Limb (tissue), 2 donors: ENCODE data around the gene SPHK1.

ENCODE experiments used
- DNase-seq, 2 donors: peaks; one replicate each; pipeline ENCODE4 v3.0.0-alpha.2; 2016; ENCODE audit errors: extremely low spot score in 2 of 2

The SPHK1 gene

DNA sequence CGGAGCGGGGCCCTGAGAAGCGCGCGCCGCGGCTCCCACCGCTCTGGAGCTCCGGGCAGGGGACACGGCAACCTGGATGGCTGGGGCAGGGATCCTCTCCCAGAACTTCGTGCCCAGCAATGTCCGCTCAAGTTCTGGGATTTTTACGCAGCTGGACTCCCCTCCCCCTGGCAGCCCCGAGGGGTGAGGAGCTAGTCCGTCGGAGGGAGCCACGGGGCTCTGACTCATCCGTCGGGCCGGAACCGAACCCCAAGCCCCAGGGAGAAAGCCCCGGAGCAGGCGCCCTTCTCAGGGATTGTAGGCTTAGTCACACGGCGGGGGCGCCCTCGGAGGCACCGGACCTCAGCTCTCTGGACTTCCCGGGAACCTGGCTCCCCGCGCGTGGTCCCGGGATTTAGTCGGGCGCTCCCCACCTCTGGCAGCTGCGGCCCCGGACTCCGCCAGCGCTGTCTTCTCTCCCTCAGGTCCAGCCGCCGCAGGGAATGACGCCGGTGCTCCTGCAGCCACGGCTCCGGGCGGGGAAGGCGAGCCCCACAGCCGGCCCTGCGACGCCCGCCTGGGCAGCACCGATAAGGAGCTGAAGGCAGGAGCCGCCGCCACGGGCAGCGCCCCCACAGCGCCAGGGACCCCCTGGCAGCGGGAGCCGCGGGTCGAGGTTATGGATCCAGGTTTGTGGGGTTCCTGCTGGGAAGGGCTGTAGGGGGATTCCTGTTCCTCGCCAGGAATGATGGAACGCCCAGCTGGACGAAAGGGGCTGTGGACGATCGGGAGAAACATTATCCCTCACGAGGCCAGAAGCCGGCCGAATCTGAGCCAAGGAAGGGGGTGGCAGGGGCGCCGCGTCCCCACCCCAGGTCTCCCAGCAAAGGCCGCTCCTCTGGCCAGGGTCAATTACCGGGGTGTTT, 830 bp downstream of the SPHK1 start:
- no peak for DNase-seq

DNA sequence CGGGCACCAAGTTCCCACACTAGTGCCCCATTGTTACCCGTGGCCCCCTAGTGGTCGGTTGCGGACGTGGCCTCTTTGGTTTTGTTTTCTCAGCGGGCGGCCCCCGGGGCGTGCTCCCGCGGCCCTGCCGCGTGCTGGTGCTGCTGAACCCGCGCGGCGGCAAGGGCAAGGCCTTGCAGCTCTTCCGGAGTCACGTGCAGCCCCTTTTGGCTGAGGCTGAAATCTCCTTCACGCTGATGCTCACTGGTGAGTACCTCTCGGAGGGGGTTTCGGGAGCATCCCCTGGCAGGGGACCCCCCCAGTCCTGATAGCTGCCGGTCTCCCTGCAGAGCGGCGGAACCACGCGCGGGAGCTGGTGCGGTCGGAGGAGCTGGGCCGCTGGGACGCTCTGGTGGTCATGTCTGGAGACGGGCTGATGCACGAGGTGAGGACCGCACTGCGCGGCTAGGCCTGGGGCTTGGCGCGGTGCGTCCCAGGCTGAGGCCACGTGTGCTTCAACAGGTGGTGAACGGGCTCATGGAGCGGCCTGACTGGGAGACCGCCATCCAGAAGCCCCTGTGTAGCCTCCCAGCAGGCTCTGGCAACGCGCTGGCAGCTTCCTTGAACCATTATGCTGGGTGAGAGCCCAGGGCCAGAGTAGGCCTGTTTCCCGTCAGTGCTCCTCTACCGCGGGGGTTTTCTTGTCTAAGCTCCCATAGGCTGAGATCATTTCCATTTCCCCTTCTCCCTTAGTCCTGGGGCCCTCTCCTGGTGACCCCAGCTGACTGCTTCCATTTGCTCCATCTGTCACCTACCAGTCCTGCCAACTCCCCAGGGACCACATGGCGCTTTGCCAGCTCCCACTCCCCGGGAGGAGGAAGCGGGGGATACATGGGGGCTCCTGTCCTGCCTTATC, 1.7 kb downstream of the SPHK1 start:
- DNase-seq = peak; percentile 31 to 82

DNA sequence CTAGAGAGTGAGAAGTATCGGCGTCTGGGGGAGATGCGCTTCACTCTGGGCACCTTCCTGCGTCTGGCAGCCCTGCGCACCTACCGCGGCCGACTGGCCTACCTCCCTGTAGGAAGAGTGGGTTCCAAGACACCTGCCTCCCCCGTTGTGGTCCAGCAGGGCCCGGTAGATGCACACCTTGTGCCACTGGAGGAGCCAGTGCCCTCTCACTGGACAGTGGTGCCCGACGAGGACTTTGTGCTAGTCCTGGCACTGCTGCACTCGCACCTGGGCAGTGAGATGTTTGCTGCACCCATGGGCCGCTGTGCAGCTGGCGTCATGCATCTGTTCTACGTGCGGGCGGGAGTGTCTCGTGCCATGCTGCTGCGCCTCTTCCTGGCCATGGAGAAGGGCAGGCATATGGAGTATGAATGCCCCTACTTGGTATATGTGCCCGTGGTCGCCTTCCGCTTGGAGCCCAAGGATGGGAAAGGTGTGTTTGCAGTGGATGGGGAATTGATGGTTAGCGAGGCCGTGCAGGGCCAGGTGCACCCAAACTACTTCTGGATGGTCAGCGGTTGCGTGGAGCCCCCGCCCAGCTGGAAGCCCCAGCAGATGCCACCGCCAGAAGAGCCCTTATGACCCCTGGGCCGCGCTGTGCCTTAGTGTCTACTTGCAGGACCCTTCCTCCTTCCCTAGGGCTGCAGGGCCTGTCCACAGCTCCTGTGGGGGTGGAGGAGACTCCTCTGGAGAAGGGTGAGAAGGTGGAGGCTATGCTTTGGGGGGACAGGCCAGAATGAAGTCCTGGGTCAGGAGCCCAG, 2.8 kb downstream of the SPHK1 start:
- no peak for DNase-seq

DNA sequence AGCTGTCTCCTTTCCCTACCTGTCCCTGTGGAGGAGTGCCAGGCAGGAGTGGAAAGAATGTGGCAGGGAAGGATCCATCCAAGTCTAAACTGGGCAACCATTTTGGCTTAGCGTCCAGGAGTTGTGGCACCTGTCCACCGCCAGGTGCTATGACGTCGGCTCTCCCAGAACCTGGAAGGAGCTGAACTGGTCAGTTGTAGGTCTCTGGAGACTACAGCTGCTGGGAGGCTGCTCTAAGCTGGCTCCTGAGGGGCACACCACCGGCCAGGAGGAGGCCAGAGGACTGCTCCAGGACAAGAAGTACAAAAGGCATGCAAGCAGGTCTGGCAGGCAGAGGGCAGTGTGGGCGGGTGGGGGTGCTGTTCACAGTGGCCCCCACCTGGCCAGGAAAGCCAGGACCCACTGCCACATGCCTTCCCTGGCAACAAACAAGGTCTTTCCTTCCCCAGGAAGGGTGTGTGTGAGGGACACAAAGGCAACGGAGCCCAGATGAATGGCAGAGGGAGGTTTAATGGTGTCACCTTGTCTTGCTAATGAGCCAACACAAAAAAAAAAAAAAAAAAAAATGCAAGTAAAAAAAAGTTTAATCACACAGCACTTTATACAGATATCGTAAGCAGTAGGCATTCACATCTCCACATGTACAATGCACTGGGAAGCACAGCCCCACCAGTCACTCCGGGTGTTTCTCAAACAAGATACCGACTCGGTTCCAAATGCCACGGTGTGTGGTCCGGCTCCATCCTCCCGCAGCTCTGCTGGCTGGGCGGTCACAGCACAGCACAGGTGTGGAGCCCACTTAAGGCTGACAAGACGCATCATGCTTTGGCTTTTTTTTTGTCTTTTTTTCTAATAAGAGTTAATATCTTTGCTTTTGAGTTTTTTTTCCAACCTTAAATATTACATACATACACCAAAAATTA, 4.8 kb downstream of the SPHK1 start:
- no peak for DNase-seq

DNA sequence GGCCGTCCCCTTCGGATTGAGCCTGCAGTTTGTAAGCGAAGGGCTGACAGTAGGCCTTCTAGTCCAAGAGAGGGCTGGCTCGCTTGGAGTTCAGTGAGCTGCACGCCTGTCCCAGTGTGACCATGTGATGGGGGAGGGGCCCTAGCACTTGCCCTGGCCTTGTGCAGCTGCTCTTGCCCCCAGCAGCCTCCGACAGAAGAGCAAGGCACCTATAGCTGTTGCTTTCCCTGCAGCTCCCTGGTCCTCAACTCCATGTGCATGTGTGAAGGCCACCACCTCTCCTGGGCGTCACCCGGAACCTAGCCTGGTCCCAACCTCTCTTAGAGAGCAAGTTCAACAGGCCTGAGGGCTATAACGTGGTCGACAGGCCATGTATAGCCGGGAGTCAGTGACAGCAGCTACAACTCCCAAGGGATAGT, 5.6 kb downstream of the SPHK1 start:
- DNase-seq = no peak

DNA sequence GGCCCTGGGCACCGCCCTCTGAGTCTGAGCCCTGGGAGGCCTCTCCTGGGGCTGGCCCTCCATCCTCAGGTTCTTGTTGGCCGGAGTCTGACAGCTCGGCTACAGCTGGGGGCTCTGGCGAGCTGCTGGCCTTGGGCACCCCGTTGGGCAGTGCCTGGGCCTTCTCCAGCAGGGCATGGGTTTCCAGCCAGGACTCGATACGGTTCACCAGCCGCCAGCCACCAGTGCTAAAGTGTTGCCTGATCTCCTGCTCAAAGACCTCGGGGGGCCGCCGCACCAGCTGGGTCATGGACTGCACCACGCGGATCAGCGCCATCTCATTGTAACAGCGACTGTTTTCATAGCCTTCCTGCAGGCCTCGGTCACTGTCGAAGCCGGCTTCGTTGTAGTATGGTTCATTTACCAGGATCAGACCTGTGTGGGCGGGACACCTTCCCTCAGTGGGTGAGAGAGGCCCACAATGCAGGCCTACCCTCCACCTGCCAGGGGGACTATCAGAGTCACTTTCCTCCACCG, 6.8 kb downstream of the SPHK1 start:
- no peak for DNase-seq

DNA sequence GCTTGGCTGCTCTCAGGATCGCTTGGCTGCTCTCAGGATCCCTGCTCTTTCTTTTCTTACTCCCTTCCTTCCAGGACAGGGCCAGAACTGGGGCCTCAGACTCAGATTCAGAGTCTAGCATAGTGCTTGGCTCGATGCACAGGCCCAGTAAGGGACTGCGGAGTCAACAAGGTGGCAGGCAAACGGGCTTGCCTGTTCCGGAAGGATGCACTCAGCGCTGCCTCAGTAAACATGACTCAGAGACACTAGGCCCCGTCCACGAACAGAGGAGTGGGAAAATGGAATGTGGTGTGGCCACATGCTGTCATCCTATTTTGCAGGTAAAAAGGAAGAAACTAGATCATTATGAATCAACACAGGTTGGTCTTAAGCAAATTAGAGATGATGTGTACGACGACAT, 9.8 kb downstream of the SPHK1 start:
- no peak for DNase-seq

DNA sequence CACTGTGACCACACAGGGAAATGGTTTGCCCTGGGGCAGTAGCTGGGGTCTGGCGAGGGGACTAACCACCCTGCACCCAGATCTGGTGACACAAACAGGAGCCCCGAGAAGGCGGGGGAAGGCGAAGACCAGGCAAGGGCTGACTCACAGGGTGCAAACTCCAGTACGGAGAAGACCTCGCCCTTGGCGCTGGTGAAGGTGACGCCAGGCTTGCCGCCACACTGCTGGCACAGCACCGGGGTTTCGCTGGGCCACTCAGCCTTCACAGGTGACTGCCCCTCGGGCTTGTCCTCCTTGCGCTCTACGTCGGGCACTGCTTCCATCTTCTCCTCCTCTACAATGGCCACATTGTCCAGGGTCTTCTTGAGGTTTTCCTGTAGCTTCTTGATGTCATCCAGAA, 11.6 kb downstream of the SPHK1 start:
- DNase-seq = no peak

DNA sequence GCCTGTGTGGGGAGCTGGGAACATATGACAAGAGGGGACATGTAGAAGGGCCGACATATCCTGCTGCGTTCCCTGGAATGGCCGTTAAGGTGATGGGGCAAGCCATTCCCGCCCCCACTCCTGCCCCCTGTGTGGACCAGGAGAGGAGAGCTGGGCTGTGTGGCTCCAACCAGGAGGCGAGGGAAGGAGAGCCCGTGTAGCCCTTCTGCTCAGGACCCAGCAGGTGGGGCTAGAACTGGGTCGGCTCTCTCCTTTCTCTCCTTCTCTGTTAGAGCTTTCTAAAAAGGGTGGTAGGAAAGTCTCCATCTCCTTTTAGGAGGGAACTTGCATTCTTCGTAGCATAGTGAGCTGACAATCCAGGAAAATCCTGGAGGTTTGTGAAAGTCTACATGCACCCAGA, 12.8 kb downstream of the SPHK1 start:
- DNase-seq = no peak

DNA sequence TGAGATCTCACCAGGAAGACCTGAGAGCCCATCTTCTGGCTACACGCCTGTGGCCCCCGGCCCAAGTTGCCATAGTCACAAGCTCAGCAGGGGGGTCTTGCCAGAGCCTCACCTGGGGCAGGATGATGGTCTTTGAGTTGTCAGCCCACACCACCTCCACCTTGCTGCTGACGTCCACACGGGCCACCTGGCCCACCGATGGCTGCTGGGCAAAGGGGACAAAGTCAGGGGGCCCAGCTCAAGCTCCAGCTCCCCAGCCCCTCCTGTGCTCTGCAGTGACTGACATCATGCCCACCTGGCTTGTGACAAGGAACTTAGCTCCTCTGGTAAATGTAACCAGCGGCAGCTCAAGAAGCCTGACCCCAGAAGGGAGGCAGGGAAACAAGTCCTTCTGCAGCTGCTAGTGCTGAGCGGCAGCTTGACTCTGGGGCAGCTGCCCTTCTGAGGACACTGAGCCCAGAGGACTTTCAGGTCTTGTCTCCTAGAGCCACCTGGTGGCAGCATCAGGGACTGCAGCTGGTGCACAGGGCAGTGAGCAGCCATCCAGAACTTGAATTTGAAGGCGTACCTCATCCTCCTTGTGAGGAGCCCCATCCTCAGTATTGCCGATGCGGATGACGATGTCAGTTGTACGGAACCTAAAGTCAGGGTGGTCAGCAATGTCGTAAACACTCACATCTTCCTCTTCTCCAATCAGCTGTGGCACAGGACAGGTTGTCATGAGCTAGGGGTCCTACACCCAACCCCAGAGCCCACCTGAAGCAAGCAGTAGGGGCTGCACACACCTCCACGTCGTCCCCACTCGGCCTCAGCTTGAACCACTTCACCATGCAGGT, 13.5 kb downstream of the SPHK1 start:
- DNase-seq = peak; percentile 80 to 92

DNA sequence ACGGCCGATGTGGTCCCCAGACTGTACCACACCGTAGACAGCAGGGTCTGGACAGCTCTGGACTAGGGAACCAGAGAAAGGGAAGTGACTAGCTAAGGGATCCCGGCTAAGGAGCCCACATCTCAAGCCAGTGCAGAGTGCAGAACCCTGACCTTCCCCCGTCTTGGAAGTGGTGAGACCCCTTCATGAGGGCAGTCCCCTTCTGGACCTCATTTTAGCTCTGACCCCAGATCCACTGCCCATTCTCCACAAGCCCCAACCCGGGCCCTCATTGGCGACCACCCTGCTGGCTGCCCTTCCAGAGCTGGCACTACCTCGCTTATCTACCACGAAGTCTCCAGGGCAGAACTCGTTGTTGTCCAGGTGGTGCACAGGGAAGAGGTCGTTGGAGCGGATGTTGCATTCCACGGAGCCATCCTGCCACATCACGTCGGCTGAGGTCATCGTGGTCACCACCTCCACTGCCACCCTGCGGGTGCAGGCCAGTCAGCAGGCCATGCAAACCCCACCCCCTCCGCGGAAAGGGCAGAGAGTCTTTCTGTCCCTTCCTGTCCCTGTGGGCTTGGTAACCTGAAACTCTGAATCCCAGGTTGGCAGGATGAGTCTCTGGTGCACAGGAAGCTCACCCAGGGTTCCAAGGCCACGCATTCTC, 14.2 kb downstream of the SPHK1 start:
- DNase-seq = no peak

DNA sequence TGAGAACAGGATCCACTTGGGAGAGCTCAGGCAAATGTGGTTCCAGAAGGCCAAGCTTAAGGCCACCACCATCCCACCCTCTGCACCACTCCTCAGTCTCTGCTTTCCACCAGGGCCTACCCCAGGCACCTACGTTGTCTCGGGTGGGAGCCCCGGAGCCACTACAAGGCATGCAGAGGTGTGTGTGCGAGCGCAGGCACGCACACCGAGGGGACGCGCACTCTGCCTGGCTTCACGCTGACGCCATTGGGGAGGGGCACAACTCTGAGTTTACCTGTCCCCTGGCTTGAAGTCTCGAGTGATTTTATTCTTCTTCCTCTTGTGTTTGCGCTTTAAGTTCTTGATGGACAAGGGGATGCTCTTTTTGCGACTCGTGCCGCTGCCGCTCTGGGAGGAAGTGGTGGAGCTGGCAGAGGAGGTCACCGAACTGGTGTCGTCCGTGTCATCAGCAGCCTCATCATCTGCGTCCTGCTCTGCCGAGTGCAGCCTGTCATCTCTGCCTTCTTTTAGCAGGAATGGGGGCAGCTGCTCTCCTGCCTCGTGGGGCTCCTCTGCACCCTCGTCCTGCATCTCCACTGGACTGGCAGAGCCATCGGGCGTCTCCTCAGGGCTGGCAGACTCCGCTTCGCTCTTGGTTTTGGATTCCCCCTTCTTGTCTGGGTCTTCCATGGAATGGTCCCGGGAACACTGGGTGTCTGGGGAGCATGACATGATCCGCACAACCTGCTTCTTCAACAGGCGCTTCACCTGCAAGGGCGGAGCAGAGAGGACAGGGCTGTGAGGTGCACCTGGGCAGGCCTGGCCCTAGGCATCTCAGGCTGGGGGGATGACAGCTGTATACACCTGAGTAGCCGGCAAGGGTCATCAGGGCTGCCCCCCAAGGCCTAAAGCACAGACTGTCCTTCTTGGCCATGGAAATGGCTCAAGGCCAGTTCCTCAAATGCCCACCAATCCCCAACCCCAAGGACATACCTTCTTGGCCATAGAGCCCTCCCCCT, 15.1 kb downstream of the SPHK1 start:
- no peak for DNase-seq

DNA sequence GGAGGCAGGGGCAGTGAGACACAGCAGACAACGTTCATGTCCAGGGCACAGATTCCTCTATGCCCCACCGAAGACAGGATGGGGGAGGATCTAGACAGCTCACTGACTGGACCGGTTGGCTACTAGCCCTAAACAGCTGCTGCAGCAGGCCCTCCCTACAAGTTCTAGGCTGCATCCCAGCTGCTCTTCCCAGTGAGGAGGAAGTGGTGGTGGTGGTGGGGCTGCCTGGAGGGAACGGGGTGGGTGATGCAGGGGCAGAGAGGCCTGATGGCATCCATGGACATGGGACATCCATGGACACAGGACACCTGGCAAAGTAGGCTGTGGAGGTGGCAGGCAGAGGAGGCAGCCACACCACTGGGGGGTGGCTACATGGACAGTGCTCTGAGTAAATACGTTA, 18.3 kb downstream of the SPHK1 start:
- DNase-seq = no peak

DNA sequence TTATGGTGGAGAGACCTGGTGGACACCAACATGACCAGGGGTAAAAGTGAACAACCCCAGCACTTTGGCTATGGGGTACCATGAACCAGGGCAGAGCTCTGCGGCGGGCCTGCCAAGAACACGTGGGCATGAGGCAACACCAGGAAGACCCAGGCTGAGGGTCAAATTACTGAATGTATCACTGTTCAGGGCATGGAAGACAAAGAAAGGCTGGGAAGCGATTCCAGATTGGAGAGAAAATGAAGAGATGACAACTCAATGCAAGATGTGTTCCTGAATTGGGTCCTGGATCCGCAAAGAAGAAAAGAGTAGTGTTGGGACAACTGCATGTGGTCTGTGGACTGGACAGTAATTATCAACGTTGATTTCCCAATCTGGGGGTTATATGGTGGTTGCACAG, 19.8 kb downstream of the SPHK1 start:
- DNase-seq = no peak

DNA sequence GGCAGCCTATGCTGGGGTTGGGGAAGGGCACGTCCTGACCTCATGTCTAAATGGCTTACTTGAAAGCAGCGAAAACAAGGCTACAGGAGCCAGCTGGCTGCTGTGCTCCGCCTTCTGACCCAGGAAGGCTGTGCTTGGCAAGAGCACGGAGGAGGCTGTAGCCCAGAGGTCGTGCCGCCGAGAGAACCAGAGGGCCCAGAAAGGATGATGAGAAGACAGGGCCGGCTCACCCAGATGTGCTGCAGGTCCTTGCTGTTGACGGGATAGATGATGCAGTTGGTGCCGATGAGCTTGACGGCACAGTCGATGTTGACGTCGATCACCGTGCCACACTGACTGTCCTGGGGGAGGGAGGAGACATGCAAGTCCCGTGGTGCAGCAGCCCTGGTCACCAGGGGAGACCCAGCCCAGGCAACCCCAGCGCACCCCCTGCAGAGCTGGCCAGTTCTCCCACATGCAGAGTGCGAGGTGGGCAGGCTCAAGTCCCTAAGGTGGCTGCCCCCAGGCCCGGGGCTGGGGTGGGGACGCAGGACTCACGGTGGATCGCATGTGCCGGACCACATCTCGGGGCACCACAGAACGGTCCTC, 20.7 kb downstream of the SPHK1 start:
- DNase-seq = no peak

DNA sequence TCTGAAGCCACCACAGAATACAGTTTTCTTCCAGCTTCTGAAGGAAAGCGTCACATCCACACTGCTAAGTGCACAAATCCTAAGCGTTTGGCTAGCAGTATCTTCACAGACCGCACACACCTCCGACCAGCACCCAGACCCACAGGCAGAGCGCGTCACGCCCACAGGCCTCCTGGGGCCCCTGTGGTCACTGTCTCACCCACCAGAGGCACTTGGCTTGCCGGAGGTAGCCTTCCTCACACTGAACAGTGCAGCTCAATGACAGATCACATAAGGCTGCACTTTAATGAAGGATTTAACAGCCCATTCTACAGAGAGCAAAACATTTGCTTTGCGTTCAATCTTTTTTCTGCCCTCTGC, 21.2 kb downstream of the SPHK1 start:
- DNase-seq = no peak

DNA sequence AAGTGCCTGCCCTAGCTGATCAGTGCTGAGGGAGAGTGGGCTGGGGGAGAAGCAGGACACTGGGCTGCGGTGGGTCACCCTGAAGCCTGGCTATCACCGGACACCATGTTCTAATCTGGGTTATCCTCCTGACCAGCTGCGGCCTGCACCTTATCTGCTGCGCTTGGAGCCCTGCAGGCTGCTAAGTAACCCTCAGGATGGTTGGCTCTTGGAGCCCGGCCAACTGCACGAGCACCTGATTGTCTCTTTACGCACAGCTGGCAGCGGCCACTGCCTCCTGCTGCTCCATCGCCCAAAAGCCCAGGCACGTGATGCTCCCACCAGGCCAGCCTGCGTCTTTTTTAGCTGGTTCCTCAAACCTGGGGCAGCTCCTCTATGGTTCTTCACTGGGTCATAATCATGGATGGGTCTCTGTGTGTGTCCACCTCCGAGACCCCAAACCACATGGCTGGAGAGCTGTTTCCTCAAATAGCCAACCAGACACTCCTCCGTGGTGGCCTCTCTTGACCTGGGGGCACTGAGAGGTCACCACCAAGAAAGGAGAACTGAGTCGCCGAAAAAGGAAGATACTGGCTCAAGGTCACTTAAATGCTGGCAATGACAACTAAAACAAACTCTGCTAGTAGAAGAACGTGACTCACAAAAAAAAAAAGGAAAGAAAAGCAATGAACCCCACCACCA, 21.7 kb downstream of the SPHK1 start:
- DNase-seq = no peak
